ENCODE results near the gene STK40.

DNA sequence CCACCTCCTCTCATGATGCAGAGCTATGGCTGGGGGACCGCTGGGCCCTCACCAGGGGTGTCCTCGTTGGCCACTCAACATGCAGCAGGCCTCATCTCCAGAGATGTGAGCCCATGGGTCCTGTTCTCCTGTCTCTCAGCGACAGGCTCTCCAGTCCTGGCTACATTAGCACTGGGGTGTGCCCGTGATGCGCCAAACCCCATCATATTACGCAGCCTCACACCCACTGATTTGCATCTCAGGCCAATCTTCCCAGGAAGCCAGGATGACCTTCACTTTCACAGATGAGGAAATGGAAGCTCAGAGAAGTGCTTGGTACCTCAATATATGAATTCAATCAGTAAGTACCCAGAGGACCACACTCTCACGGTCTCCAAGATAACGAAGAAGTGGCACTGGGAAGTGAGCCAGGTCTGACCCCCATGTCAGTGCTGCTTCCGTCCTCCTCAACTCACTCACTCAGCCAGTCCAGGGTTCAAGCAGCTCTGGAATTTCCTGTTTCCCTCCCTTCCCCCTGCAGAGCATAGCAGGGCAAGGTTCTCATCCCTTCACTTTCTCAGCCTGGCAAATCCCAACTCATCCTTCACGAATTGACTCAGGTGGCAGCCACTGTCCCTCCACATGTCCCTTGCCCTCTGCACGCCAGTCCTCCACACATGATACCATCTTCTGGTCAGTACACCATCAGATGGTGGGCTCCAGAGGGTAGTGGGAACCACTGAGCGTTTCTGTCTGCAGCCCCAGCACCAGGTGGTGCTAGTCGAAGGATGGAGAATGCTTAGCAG, 33.4 kb downstream of the STK40 start:
- no peak for TF ChIP-seq POLR2A (IDR thresholded peaks at IDR 0.05)
- TF ChIP-seq, protein P1, sequence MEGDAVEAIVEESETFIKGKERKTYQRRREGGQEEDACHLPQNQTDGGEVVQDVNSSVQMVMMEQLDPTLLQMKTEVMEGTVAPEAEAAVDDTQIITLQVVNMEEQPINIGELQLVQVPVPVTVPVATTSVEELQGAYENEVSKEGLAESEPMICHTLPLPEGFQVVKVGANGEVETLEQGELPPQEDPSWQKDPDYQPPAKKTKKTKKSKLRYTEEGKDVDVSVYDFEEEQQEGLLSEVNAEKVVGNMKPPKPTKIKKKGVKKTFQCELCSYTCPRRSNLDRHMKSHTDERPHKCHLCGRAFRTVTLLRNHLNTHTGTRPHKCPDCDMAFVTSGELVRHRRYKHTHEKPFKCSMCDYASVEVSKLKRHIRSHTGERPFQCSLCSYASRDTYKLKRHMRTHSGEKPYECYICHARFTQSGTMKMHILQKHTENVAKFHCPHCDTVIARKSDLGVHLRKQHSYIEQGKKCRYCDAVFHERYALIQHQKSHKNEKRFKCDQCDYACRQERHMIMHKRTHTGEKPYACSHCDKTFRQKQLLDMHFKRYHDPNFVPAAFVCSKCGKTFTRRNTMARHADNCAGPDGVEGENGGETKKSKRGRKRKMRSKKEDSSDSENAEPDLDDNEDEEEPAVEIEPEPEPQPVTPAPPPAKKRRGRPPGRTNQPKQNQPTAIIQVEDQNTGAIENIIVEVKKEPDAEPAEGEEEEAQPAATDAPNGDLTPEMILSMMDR (IDR thresholded peaks at IDR 0.05), result no peak
- TF ChIP-seq EP300 (IDR thresholded peaks at IDR 0.05), result no peak
